ENCODE results near the gene PURB.

DNA sequence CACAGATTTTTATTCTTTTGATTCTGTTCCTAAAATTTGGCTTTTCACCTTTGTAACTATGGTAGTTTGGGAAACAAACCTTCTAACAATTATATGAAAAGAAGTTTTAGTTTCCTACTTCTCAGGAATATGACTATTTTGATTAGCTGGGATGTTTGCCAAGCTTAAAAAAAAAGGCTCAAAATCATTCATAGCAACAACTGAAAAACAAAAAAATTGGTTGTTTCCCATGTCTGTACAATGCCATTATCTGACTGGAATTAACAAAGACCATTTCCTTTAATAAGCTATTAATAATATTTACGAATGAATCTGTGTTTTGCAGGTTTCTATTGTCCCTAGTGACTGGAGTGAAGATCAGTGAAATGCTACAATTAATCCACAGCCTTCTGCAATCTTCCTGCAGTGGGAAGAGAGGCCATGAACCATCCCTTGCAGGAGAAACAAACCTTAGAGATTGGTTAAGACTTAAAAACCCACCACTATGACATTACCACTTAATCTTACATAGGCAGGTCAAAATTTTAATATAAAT, 4.2 kb downstream of the PURB start:
- TF ChIP-seq, protein P1, sequence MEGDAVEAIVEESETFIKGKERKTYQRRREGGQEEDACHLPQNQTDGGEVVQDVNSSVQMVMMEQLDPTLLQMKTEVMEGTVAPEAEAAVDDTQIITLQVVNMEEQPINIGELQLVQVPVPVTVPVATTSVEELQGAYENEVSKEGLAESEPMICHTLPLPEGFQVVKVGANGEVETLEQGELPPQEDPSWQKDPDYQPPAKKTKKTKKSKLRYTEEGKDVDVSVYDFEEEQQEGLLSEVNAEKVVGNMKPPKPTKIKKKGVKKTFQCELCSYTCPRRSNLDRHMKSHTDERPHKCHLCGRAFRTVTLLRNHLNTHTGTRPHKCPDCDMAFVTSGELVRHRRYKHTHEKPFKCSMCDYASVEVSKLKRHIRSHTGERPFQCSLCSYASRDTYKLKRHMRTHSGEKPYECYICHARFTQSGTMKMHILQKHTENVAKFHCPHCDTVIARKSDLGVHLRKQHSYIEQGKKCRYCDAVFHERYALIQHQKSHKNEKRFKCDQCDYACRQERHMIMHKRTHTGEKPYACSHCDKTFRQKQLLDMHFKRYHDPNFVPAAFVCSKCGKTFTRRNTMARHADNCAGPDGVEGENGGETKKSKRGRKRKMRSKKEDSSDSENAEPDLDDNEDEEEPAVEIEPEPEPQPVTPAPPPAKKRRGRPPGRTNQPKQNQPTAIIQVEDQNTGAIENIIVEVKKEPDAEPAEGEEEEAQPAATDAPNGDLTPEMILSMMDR (IDR thresholded peaks at IDR 0.05; ENCODE audit: low read length) = no peak
- TF ChIP-seq EZH2 (IDR thresholded peaks at IDR 0.05; ENCODE audit: borderline replicate concordance, low read length) = no peak

All from OCI-LY1 (cell line).